Mucosa of descending colon (tissue), 3 donors: ENCODE data around the gene ITGB6. TPM values are rescaled to one million over a fixed set of nuclear protein-coding genes. Genes with fewer than 3 reads are reported as not detected.

ENCODE experiments used
- ATAC-seq: fragments of 200-7000 bp; cut with Tn5 transposase; one replicate; pipeline ENCODE4 v1.9.1; 2020; ENCODE audit warnings: mild to moderate bottlenecking, moderate library complexity
- DNase-seq, 3 donors: peaks; one replicate each; pipeline ENCODE4 v3.0.0-alpha.2; 2020
- H3K36me3 ChIP-seq: fragments of 200-600 bp; one replicate; pipeline ENCODE4 v1.8.0; 2021; ENCODE audit warnings: low read depth, mild to moderate bottlenecking
- H3K4me1 ChIP-seq: fragments of 200-600 bp; one replicate; pipeline ENCODE4 v1.8.0; 2021; ENCODE audit warnings: low read depth, mild to moderate bottlenecking
- H3K4me3 ChIP-seq: fragments of 200-600 bp; one replicate; pipeline ENCODE4 v1.8.0; 2021; ENCODE audit warnings: mild to moderate bottlenecking
- H3K9me3 ChIP-seq: fragments of 200-600 bp; one replicate; pipeline ENCODE4 v1.8.0; 2021; ENCODE audit warnings: mild to moderate bottlenecking
- intact Hi-C, 2 donors: fragments of 100-400 bp; cut with DNase I in 1 of 2; cut with micrococcal nuclease in 1 of 2; formaldehyde crosslinking; loops; one replicate each; pipeline versions ENCODE4 v1.11.0 to v1.11.1; 2022; cut with DNase I, micrococcal nuclease
- total RNA-seq, 3 donors: library from RNA; stranded (reverse); fragmentation: NEBNext Ultra II Directional in 2 of 3; extraction: Animal tissue kit (Norgen Biotek cat#: 25700) in 2 of 3; gene quantifications; one replicate each; pipeline versions ENCODE4 v1.2.1 to v1.2.4, GENCODE V29; 2021 to 2023
- TF ChIP-seq, protein P1 (sequence below): fragments of 200-600 bp; IDR thresholded peaks from one replicate; pipeline ENCODE4 v1.8.0; 2022; ENCODE audit warnings: antibody characterized with exemption, mild to moderate bottlenecking
- donor health status: DM: no; HTN: no; CAD: no; lungs with moderate emphysema.
- donor health status: DM: no; HTN: no; CAD: no.
- donor health status: DM: no; HTN: yes; CAD: no.

ITGB6 gene
- total RNA-seq, 3 donors from 2014 or later = 9.0 to 35.7 (median 16.2) TPM

DNA sequence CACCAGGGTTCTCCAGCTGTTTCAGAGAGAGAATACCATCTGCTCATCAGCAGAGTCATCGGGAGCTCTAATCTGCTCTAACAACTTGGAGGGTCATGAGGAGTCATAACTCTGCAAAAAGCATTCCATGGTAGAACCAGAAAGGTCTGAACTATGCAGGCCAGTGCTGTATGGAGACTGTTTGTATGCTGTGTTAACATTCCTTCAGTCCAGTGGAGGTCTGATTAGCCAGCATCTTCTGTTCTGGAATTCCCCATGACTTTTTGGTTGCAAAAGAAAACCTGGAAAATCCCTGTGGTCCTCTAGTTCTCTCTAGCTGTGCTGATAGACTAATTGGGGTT lies 9.4 kb upstream of the ITGB6 start:
- H3K4me1 ChIP-seq = peaks cover 19% of the 10 kb centered on the region
- no peak overlapping the region for H3K4me3 ChIP-seq
- intact Hi-C loops = no loop called here
- no peaks in the 10 kb centered on the region for H3K36me3 ChIP-seq
- TF ChIP-seq, protein P1, sequence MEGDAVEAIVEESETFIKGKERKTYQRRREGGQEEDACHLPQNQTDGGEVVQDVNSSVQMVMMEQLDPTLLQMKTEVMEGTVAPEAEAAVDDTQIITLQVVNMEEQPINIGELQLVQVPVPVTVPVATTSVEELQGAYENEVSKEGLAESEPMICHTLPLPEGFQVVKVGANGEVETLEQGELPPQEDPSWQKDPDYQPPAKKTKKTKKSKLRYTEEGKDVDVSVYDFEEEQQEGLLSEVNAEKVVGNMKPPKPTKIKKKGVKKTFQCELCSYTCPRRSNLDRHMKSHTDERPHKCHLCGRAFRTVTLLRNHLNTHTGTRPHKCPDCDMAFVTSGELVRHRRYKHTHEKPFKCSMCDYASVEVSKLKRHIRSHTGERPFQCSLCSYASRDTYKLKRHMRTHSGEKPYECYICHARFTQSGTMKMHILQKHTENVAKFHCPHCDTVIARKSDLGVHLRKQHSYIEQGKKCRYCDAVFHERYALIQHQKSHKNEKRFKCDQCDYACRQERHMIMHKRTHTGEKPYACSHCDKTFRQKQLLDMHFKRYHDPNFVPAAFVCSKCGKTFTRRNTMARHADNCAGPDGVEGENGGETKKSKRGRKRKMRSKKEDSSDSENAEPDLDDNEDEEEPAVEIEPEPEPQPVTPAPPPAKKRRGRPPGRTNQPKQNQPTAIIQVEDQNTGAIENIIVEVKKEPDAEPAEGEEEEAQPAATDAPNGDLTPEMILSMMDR = no peak
- DNase-seq (no peak), ATAC-seq (no peak)
- H3K9me3 ChIP-seq = no peaks in the 10 kb centered on the region

DNA sequence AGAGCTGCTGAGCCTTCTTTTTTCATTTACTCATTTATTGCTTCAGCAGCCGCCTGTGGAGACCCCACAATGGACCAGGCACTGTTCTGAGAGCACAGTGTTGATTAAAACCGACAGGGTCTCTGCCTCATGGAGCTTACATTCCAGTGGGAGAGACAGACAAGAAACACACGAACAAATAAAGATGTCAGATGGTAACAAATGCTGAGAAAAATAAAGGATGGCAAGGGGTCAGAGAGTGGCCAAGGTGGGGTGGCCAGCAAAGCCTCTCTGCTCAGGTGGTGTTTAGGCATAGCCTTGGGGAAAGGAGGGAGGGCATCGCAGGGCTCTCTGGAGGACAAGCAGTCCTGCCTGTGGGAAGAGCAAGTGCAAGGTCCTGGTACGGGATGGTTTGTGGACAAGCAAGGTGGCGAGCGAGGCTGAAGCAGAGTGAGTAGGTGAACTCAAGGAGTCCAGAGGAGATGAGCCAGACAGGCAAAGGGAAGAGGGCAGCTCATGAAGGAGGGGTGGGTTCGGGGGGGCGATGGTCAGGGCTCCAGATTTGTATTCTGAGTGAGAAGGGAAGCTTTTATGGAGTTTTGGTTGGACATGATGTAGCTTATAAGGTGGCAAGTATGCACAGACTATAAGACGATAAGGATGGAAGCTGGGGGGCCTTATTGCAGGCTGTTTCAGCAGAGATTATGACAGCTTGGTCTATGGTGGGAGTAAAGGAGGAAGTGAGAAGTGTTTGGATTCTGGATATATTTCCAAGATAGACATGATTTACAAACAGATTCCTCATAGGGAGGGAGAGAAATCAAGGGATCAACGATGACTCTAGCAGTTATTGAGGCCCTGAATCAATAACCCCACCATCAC lies 8.8 kb upstream of the ITGB6 start:
- intact Hi-C loops = no loop called here
- Histone ChIP-seq H3K4me1 (peaks cover 19% of the 10 kb centered on the region), H3K4me3 (no peak overlapping the region), H3K9me3 (no peaks in the 10 kb centered on the region), H3K36me3 (no peaks in the 10 kb centered on the region)
- ATAC-seq (no peak), DNase-seq (peak in 1 of 3 donors; percentile 33)
- TF ChIP-seq, protein P1 = no peak

DNA sequence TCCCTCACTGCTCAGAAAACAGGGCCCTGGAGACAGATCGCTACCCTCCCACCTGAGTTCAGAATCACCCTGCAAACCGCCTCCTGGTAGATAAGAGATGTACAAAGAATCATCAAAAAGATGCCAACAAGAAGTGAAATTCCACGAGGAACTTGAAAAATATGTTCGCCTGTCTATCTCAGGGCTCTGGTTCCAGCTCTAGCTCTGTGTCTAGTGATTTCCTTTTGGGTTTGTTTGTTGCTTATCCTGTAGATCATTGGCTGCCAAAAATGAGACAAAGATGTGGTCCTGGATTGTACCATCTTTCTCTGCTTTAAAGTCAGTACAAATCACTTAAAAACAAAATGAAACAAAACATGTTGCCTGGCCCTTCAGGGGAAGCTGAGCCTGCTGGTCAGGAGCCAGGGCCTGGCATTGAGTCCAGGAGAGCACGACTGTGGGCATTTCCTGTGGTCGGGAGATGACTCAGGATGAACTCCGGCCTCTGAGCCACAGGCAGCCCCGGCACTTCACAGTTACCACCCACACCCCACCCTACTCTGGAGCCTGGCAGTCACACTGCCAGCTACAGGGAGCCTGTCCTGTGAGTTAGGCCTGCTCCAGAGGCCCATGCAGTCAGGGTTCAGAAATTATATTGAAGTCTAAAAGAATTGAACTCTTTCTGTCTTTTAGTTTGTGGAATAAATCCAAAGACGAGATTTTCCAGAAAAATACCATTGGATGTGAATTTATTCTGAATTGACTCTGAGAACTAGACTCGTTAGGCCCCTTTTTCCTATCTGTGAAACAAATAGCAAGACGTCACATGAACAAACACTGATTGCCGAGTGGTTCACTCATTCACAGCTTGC lies 8.0 kb upstream of the ITGB6 start:
- DNase-seq = peak; percentile 84 to 88 (median 85)
- TF ChIP-seq, protein P1 = no peak
- ATAC-seq = peak; percentile 90
- intact Hi-C loops = no loop called here
- peaks cover 19% of the 10 kb centered on the region for H3K4me1 ChIP-seq
- no peaks in the 10 kb centered on the region for H3K36me3 ChIP-seq
- H3K9me3 ChIP-seq = no peaks in the 10 kb centered on the region
- no peak overlapping the region for H3K4me3 ChIP-seq

DNA sequence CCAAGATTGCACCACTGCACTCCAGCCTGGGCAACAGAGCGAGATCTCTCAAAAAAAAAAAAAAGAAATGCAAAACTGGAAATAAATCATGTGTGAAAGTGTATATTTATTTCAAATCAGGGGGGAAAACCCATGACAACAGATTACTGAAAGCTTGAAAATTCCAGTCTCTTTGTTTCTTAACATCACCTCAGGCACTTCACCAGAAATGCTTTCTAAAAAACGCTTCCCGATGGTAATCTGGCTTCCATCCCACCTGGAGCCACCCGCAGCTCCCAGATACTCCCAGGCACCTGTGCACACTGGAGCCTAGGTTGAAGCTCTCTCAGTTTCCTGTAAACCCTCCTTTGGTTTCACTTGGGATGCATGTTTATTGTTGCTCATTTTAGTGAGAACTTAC lies 7.2 kb upstream of the ITGB6 start:
- TF ChIP-seq, protein P1 = no peak
- DNase-seq = no peak
- intact Hi-C loops = no loop called here
- ATAC-seq = no peak
- H3K36me3 ChIP-seq = no peaks in the 10 kb centered on the region
- no peaks in the 10 kb centered on the region for H3K9me3 ChIP-seq
- peaks cover 19% of the 10 kb centered on the region for H3K4me1 ChIP-seq
- no peak overlapping the region for H3K4me3 ChIP-seq

DNA sequence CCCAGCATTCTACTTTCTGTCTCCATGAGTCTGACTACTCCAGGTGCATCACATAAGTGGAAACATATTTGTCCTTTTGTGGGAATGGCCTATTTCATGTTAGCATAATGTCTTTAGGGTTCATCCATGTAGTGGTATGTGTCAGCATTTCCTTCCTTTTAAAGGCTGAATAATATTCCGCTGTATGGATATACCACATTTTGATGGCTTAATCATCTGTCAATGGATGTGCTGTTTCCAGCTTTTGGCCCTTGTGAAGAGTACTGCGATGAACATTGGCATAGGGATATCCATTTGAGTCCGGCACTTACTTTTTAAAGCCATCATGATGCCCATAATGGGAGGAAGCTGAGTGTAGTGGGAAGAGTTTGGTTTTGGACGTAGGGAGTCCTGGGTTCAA lies 6.4 kb upstream of the ITGB6 start:
- ATAC-seq = no peak
- Histone ChIP-seq H3K9me3 (no peaks in the 10 kb centered on the region), H3K4me3 (no peak overlapping the region), H3K4me1 (peaks cover 19% of the 10 kb centered on the region), H3K36me3 (no peaks in the 10 kb centered on the region)
- TF ChIP-seq, protein P1 = no peak
- intact Hi-C loops = no loop called here
- no peak for DNase-seq
